SK-N-SH treated with all-trans-retinoic acid at 6 μM for 48 hours (cell line): ENCODE measurements around the gene FNDC3B.

ENCODE experiments used
- TCF4 ChIP-seq: fragments of 250-450 bp; sonication (Bioruptor Pico); IDR thresholded peaks from 2 replicates; pipeline ENCODE4 v1.8.0; 2021; ENCODE audit warnings: mild to moderate bottlenecking, moderate library complexity, borderline replicate concordance
- ZFP3 ChIP-seq: fragments of 250-450 bp; sonication (Bioruptor Pico); IDR thresholded peaks from 2 replicates; pipeline ENCODE4 v1.5.0; 2020; ENCODE audit warnings: mild to moderate bottlenecking, moderate library complexity
- ZFP30 ChIP-seq: fragments of 450-650 bp; formaldehyde crosslinking; IDR thresholded peaks from 2 replicates; pipeline ENCODE4 v1.5.0; 2022; ENCODE audit warnings: mild to moderate bottlenecking, moderate library complexity
- TF ChIP-seq, protein P1 (sequence below): fragments of 250-450 bp; sonication (Bioruptor Pico); IDR thresholded peaks from 2 replicates; pipeline ENCODE4 v1.8.0; 2020; ENCODE audit warnings: mild to moderate bottlenecking, moderate library complexity, borderline replicate concordance

DNA sequence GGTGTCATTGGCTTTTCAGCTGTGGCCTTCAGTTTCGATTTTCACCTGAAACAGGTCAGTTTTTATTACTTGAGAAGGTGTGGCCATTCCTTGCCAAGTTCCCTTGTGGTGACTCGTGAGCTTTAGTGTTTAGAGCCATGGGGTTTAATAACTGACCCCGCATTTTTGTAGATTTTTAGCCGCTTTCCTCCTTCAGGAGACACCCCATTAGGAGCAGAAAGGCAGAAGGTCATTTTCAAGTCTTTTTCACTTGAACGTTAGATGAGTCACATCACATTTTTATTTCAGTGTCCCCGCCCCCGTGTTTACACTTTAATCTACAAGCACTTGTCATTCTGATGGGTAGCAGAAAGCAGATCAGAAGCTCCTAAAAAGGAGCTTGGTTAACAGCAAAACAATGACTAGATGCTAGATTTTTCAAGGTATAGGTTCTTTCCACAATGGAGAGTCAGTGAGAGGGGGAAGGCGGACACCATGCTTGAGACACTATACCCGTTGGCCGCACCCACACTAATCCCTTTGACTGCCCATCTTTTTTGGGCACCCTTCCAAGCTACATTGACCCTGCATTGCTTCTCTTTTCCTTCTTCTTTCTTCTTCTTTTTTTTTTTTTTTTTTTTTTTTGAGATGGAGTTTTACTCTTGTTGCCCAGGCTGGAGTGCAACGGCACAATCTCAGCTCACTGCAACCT is 276.2 kb downstream of the FNDC3B start:
- TF ChIP-seq ZFP3 (CRISPR knock-in tag) (no peak), TCF4 (CRISPR knock-in tag) (no peak), ZFP30 (CRISPR knock-in tag) (no peak)
- TF ChIP-seq, protein P1, sequence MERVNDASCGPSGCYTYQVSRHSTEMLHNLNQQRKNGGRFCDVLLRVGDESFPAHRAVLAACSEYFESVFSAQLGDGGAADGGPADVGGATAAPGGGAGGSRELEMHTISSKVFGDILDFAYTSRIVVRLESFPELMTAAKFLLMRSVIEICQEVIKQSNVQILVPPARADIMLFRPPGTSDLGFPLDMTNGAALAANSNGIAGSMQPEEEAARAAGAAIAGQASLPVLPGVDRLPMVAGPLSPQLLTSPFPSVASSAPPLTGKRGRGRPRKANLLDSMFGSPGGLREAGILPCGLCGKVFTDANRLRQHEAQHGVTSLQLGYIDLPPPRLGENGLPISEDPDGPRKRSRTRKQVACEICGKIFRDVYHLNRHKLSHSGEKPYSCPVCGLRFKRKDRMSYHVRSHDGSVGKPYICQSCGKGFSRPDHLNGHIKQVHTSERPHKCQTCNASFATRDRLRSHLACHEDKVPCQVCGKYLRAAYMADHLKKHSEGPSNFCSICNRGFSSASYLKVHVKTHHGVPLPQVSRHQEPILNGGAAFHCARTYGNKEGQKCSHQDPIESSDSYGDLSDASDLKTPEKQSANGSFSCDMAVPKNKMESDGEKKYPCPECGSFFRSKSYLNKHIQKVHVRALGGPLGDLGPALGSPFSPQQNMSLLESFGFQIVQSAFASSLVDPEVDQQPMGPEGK (CRISPR knock-in tag), result no peak
